Mesodermal cell (in vitro differentiated cells): ENCODE results near the gene EIF6.

Experiments
- H3K27ac ChIP-seq: 2 replicates; pipeline ENCODE4 v1.7.0; 2013; ENCODE audit warnings: mild to moderate bottlenecking, low read depth, low read length, moderate library complexity; ENCODE audit not compliant: severe bottlenecking
- H3K36me3 ChIP-seq: 2 replicates; pipeline ENCODE4 v1.7.1; 2013; ENCODE audit warnings: mild to moderate bottlenecking, low read length, moderate library complexity; ENCODE audit not compliant: control insufficient read depth, insufficient read depth
- H3K4me1 ChIP-seq: one replicate; pipeline ENCODE4 v1.7.1; 2013; ENCODE audit warnings: mild to moderate bottlenecking, low read length; ENCODE audit not compliant: insufficient read depth, control insufficient read depth, poor library complexity, severe bottlenecking
- H3K4me3 ChIP-seq: 2 replicates; pipeline ENCODE4 v1.7.0; 2013; ENCODE audit warnings: low read length, control low read depth, mild to moderate bottlenecking; ENCODE audit not compliant: insufficient read depth, poor library complexity, severe bottlenecking; ENCODE audit errors: extremely low read depth
- H3K9me3 ChIP-seq: 2 replicates; pipeline ENCODE4 v1.7.1; 2013; ENCODE audit warnings: mild to moderate bottlenecking, low read length, moderate library complexity; ENCODE audit not compliant: control insufficient read depth
- WGBS, 2 experiments: methylation state at CpG; one replicate each; pipeline ENCODE4 v1.1.5; 2013; ENCODE audit warnings: missing lambda C conversion rate in 2 of 2; ENCODE audit not compliant: insufficient coverage in 2 of 2; 5-methylcytosine and 5-hydroxymethylcytosine counted together

EIF6 gene

GRCh38 chr20:35293303-35294292 lies 9.0 kb upstream of the EIF6 start:
- no peak overlapping the region for H3K27ac ChIP-seq
- 97 to 98% methylated on average over 12 to 16 of the region's 19 CpGs for WGBS, 2 experiments

DNA sequence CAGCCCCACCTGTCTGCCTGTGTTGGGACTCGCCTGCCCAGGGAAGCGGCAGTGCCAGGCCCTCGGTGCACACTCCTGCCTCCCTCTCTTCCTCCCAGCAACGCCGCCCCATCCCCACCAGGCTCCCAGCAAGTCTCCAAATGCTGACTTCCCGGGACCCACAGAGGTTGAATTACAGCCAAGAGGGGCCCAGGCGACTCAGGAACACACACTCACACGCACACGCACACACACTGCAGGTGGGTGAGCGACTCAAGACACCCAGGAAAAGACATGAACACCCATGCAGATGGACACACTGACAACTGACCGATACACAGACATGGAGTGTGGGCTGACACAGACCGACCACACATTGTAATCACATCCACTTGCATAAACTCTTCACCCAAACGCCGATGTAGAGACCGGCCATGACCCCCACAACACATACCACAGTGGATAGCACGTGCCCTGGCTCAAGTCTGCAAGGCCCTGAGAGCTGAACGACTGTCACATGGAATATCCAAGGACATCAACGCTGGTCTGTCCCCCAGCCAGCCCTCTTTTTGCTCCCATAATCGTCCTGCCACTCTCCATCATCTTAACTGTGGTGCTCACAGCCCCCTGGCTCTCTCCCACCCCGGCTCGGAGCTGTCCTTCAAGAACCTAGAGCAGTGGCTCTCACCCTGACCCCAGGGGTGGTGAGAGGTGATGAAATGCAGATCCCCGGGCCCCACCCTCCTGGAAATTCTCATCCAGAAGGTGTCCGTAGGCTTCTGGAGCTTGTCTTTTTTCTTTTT lies 8.1 kb upstream of the EIF6 start:
- H3K36me3 ChIP-seq = no peaks in the 10 kb centered on the region
- no peak overlapping the region for H3K27ac ChIP-seq
- WGBS, 2 experiments = 86 to 88% methylated on average over 12 to 19 of the region's 23 CpGs
- H3K4me1 ChIP-seq = no peaks in the 10 kb centered on the region
- H3K9me3 ChIP-seq = no peaks in the 10 kb centered on the region
- H3K4me3 ChIP-seq = no peak overlapping the region

More at GRCh38 chr20:35293303-35294292, 9.0 kb upstream of the EIF6 start:
- H3K4me3 ChIP-seq = no peak overlapping the region
- H3K9me3 ChIP-seq = no peaks in the 10 kb centered on the region
- no peaks in the 10 kb centered on the region for H3K36me3 ChIP-seq
- no peaks in the 10 kb centered on the region for H3K4me1 ChIP-seq

DNA sequence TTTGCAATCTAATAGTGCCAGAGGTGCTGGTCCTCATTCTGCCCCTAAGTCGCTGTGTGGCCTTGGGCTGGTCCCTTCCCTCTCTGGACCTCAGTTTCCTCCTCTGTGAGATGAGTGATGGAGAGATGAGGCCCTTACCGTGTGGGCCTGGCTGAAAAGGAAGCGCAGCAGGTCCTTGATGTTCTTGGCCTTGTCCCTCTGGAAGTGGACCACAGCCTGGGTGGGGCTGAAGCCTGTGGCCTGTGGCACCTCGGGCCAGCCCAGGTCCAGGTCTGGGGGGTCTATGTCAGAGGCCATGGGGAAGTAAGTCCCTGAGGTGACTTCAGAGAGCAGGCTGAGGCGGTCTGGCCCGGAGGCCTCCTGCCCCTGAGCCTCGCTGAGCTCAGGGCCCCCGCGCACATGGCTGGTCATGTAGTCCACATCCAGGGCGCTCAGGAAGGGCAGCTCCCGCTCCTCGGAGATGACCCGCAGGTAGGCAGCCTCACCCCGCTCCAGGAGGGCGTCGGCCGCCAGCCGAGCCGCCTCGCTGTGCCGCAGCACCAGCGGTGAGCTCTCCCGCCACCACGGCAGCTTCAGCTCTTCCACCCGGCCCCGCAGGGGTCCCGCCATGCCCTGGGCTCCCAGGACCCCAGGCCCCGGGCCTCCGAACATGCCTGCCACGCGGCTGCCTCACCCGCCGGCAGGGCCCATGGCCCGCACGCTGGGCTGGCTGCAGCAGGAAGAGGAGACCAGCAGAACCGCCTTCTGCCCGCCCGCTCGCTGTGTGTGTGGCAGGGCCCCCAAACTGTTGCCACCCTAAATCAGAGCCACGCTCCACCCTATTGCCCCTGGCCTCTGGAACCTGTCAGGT lies 7.3 kb upstream of the EIF6 start, which contains the start of gene FAM83C:
Gene FAM83C, minus strand, starts transcription at position 772 of the 850 bp plus-strand sequence. Its CDS starts 121 bp downstream, at position 651.
- H3K4me1 ChIP-seq = no peaks in the 10 kb centered on the region
- no peak within 1 kb of the TSS for H3K27ac ChIP-seq
- H3K36me3 ChIP-seq = no peaks in the 10 kb centered on the region
- H3K9me3 ChIP-seq = no peaks in the 10 kb centered on the region
- no peak within 1 kb of the TSS for H3K4me3 ChIP-seq
- 92 to 93% methylated on average over 16 to 37 of the region's 40 CpGs for WGBS, 2 experiments

DNA sequence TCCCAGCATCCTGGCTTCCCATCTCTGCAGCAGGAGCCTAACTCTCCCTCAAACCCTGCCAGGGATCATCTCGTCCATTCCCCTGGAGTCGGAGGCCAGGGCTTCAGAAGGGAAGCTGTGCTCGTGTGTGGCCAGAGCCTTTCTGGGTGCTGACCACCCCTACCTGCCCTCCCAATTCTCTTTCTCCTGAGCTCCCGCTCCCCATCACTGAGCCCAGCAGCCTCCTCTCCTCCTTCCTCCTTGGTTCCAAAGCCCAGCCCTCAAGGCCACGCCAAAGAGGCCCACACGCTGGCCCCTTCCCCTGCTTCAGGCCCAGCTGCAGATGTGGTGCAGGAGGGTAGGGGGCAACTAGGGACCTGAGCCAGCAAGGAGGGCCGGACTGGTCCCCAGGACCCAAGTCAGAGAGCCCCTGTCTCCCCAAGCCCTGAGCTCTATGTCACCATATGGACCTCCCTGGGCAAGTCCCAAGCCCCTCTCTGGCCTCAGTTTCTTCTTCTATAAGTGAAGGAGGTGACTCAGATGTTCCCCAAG lies 6.4 kb upstream of the EIF6 start:
- Histone ChIP-seq H3K36me3 (no peaks in the 10 kb centered on the region), H3K4me3 (no peak overlapping the region), H3K4me1 (no peaks in the 10 kb centered on the region), H3K9me3 (no peaks in the 10 kb centered on the region), H3K27ac (no peak overlapping the region)
- 86 to 92% methylated on average over 4 to 5 of the region's 7 CpGs for WGBS, 2 experiments

DNA sequence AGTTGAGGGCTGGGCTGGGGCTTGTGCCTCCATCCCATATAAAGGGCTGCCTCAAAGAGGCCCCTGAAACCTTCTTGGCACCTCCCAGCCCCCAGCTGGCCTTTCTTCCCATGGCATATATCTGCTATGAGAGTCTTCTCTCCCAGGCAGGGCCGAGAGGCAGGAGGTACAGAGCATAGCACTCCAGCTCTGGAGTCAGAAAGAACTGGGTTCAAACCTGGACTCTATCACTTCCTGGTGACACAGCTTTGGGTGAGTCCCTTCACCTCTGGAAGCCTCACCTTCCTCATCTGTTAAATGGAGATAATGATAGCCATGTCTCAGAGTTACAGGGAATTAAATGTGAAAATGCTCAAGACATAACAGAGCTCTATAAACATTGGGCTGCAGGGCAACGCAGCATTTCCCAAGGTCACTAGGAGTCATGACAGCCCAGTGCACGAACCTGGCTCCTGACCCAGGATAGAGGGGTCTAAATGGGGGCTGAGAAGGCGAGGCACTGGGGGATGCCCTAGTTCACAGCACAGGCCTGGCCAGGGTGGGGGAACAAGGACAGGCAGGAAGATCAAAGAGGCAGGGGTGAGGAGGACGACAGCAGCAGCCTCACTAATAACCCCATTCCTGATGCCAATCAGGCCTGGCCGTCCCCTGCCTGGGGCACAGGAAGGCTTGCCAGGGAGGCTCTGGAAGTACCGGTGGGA lies 5.8 kb upstream of the EIF6 start:
- 79 to 82% methylated on average over 6 to 7 of the region's 7 CpGs for WGBS, 2 experiments
- Histone ChIP-seq H3K27ac (no peak overlapping the region), H3K9me3 (no peaks in the 10 kb centered on the region), H3K4me1 (no peaks in the 10 kb centered on the region), H3K4me3 (no peak overlapping the region), H3K36me3 (no peaks in the 10 kb centered on the region)

- Histone ChIP-seq H3K9me3 (no peaks in the 10 kb centered on the region), H3K4me3 (no peak overlapping the region), H3K36me3 (peaks cover under 1% of the 10 kb centered on the region), H3K27ac (no peak overlapping the region), H3K4me1 (peaks cover 2% of the 10 kb centered on the region)
- 89 to 90% methylated on average over 13 to 15 of the region's 19 CpGs for WGBS, 2 experiments
Measured at GRCh38 chr20:35288325-35289060, 3.9 kb upstream of the EIF6 start.

DNA sequence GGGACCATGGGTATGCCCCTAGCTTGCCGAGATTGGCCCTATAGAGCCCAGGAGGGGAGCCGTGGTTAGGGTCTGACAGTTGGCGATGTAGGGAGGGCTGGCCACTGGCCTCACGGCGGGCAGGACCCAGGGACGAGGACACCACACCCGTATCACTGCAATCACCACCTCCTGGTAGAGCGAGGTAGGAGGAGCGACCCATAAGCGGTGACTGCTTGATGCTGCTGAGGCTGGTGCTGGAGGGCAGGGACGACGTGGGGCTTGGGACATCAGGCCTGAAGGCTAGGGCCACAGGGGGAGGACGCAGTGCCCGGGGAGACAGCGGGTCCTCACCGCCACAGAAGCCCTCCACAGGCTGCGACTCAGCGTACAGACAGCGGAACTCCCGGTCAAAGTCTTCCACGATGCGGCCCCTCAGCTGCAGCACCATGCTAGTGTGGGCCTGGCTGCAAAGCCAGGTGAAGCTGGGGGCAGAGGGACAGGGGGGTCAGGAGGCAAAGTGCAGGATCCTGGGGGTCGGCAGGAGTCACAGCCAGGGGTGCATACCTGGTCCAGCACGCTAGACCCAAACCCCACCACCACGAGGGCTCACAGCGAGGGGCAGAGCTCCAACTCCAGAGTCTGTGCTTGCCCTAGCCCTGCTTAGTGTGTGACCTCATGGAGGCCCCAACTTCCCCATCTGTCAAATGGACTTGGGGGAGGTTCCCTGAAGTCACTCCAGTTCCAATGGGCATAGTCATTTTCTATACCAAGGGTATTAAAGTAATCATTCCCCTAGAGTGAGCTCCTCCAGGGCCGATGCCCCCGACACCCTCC lies 3.1 kb upstream of the EIF6 start:
- Histone ChIP-seq H3K4me3 (no peak overlapping the region), H3K36me3 (peaks cover 9% of the 10 kb centered on the region), H3K4me1 (peaks cover 7% of the 10 kb centered on the region), H3K27ac (no peak overlapping the region), H3K9me3 (no peaks in the 10 kb centered on the region)
- 94 to 95% methylated on average over 21 to 24 of the region's 28 CpGs for WGBS, 2 experiments

- no peak overlapping the region for H3K4me3 ChIP-seq
- H3K4me1 ChIP-seq = peaks cover 7% of the 10 kb centered on the region
- H3K9me3 ChIP-seq = no peaks in the 10 kb centered on the region
- peaks cover 16% of the 10 kb centered on the region for H3K36me3 ChIP-seq
- 91 to 95% methylated on average over 12 to 14 of the region's 17 CpGs for WGBS, 2 experiments
- H3K27ac ChIP-seq = no peak overlapping the region
Measured at GRCh38 chr20:35286899-35287508, 2.4 kb upstream of the EIF6 start.
